GM19023 (cell line): ENCODE data around the gene PTPN22.
"Not testable (repeated sequence)": the region's sequence is repeated elsewhere in the genome, so short reads cannot be mapped to it uniquely, and the experiment has no call there.

Source experiments
- ATAC-seq: cut with Tn5 transposase; IDR thresholded peaks from one replicate; pipeline ENCODE4 v1.9.1; 2021; ENCODE audit warnings: mild to moderate bottlenecking, moderate library complexity; ENCODE audit not compliant: unreplicated experiment

Gene PTPN22

GRCh38 chr1:113854234-113854633 is 17.3 kb downstream of the PTPN22 start:
- ATAC-seq = no peak

GRCh38 chr1:113852694-113853093 is 18.8 kb downstream of the PTPN22 start:
- not testable (repeated sequence) for ATAC-seq

- no peak for ATAC-seq
These were observed 21.2 kb downstream of the PTPN22 start for GRCh38 chr1:113850127-113850796.

GRCh38 chr1:113849072-113849471 is 22.4 kb downstream of the PTPN22 start:
- no peak for ATAC-seq

- no peak for ATAC-seq
These were observed 25.0 kb downstream of the PTPN22 start for GRCh38 chr1:113846391-113847035.

GRCh38 chr1:113836534-113836933 is 35.0 kb downstream of the PTPN22 start:
- no peak for ATAC-seq

- no peak for ATAC-seq
These were observed 35.7 kb downstream of the PTPN22 start for GRCh38 chr1:113835686-113836290.

GRCh38 chr1:113834716-113835115 is 36.8 kb downstream of the PTPN22 start:
- ATAC-seq = no peak

- no peak for ATAC-seq
These were observed 41.5 kb downstream of the PTPN22 start for GRCh38 chr1:113830039-113830438.

- no peak for ATAC-seq
These were observed 49.6 kb downstream of the PTPN22 start for GRCh38 chr1:113821916-113822315.

GRCh38 chr1:113818578-113818977 is 52.9 kb downstream of the PTPN22 start:
- ATAC-seq = no peak

- ATAC-seq = no peak
These were observed 58.3 kb downstream of the PTPN22 start for GRCh38 chr1:113813218-113813617.

- ATAC-seq = no peak
These were observed 58.8 kb downstream of the PTPN22 start for GRCh38 chr1:113812661-113813135.

- peak; percentile 95 for ATAC-seq
These were observed 59.4 kb downstream of the PTPN22 start, which contains the start of gene RSBN1 for GRCh38 chr1:113811888-113812660. Gene RSBN1 (minus strand): TSS chr1:113812476. CDS start chr1:113812412, 64 bp downstream.

GRCh38 chr1:113811156-113811887 is 60.2 kb downstream of the PTPN22 start:
- ATAC-seq = peak; percentile 29

GRCh38 chr1:113809670-113810602 is 61.6 kb downstream of the PTPN22 start:
- ATAC-seq = no peak

GRCh38 chr1:113808450-113809195 is 62.9 kb downstream of the PTPN22 start:
- ATAC-seq = no peak

- no peak for ATAC-seq
These were observed 65.9 kb downstream of the PTPN22 start for GRCh38 chr1:113805639-113806038.

GRCh38 chr1:113805256-113805531 is 66.3 kb downstream of the PTPN22 start:
- ATAC-seq = no peak
